HepG2 (cell line): Measurements from ENCODE around the gene TSSK2. TPM values are rescaled to one million over a fixed set of nuclear protein-coding genes. Genes with fewer than 3 reads are reported as not detected.

Source experiments
- CHD2 ChIP-seq: IDR thresholded peaks from 2 replicates; pipeline ENCODE4 v1.6.1; 2011; ENCODE audit warnings: low read depth, low read length, improper control_type of control experiment
- DNMT1 ChIP-seq: sonication (generic); formaldehyde crosslinking; IDR thresholded peaks from 2 replicates; pipeline ENCODE4 v1.5.1; 2020; ENCODE audit warnings: mild to moderate bottlenecking, missing genetic modification reagents
- GABPB1 ChIP-seq: IDR thresholded peaks from 2 replicates; pipeline ENCODE4 v1.6.1; 2016; ENCODE audit warnings: mild to moderate bottlenecking, missing genetic modification reagents, moderate library complexity, missing compliant biosample characterization
- MAZ ChIP-seq, 2 experiments: sonication (generic) in 1 of 2; formaldehyde crosslinking in 1 of 2; IDR thresholded peaks; 2 replicates each; pipeline versions ENCODE4 v1.5.0 to v1.6.1; 2012 to 2020; ENCODE audit warnings: low read depth in 2 of 2, mild to moderate bottlenecking in 2 of 2, borderline replicate concordance in 1 of 2, improper control_type of control experiment in 1 of 2, low read length in 1 of 2, missing genetic modification reagents in 1 of 2, moderate library complexity in 1 of 2
- MYNN ChIP-seq: sonication (generic); formaldehyde crosslinking; IDR thresholded peaks from 2 replicates; pipeline ENCODE4 v1.4.0; 2020; ENCODE audit warnings: mild to moderate bottlenecking, low read depth, missing genetic modification reagents
- RAD21 ChIP-seq: fragments of 450-650 bp; formaldehyde crosslinking; IDR thresholded peaks from 2 replicates; pipeline ENCODE4 v1.5.0; 2020; ENCODE audit warnings: mild to moderate bottlenecking
- SMARCE1 ChIP-seq: fragments of 450-650 bp; IDR thresholded peaks from 2 replicates; pipeline ENCODE4 v1.6.1; 2017; ENCODE audit warnings: borderline replicate concordance
- SMC3 ChIP-seq: IDR thresholded peaks from 2 replicates; pipeline ENCODE4 v1.6.1; 2011; ENCODE audit warnings: low read length, improper control_type of control experiment
- SSRP1 ChIP-seq: IDR thresholded peaks from 2 replicates; pipeline ENCODE4 v1.6.1; 2016; ENCODE audit warnings: control low read depth
- TBX3 ChIP-seq: fragments of 450-650 bp; IDR thresholded peaks from 2 replicates; pipeline ENCODE4 v1.6.1; 2017; ENCODE audit warnings: antibody characterized with exemption, mild to moderate bottlenecking, inconsistent platforms, borderline replicate concordance
- XRCC5 ChIP-seq: fragments of 200-400 bp; formaldehyde crosslinking; optimal IDR thresholded peaks from 2 replicates; pipeline ENCODE3; 2017; ENCODE audit warnings: mild to moderate bottlenecking, low read length
- ZFP36 ChIP-seq: fragments of 150-350 bp; IDR thresholded peaks from 2 replicates; pipeline ENCODE4 v1.6.1; 2018; ENCODE audit warnings: borderline replicate concordance, low read length, low read depth; ENCODE audit not compliant: partially characterized antibody
- ZNF101 ChIP-seq: sonication (generic); formaldehyde crosslinking; IDR thresholded peaks from 2 replicates; pipeline ENCODE4 v1.4.0; 2020; ENCODE audit warnings: mild to moderate bottlenecking, low read depth, missing genetic modification reagents, borderline replicate concordance
- ZNF136 ChIP-seq: sonication (generic); formaldehyde crosslinking; IDR thresholded peaks from 2 replicates; pipeline ENCODE4 v1.8.1; 2022; ENCODE audit warnings: low read depth, mild to moderate bottlenecking, moderate library complexity, missing genetic modification reagents
- ZNF225 ChIP-seq: sonication (generic); formaldehyde crosslinking; IDR thresholded peaks from 2 replicates; pipeline ENCODE4 v1.4.0; 2020; ENCODE audit warnings: mild to moderate bottlenecking, missing genetic modification reagents
- ZNF713 ChIP-seq: sonication (generic); formaldehyde crosslinking; IDR thresholded peaks from 2 replicates; pipeline ENCODE4 v1.4.0; 2020; ENCODE audit warnings: mild to moderate bottlenecking, missing genetic modification reagents
- ZNF777 ChIP-seq: sonication (generic); formaldehyde crosslinking; IDR thresholded peaks from 2 replicates; pipeline ENCODE4 v1.4.0; 2020; ENCODE audit warnings: missing genetic modification reagents
- polyA plus RNA-seq, 8 experiments: library from polyadenylated mRNA; depleted of rRNA in 3 of 8; stranded (reverse) in 7 of 8; unstranded in 1 of 8; fragments of >200 nt; fragmentation: Illumina TruSeq in 4 of 8; extraction: Trizol in 4 of 8; gene quantifications; 2 replicates each; pipeline versions ENCODE4 v1.2.1 to v1.2.3, GENCODE V29; 2011 to 2016; ENCODE audit warnings: low read depth in 4 of 8, missing spikeins in 1 of 8, mixed read lengths in 1 of 8; ENCODE audit not compliant: insufficient read depth in 1 of 8
- total RNA-seq, 5 experiments: library from RNA; depleted of rRNA; stranded (reverse); fragments of >200 nt; fragmentation: Illumina TruSeq; extraction: Trizol; gene quantifications; 2 replicates each; pipeline ENCODE4 v1.2.3, GENCODE V29; 2016; ENCODE audit warnings: low read depth in 1 of 5
- TF ChIP-seq, protein P1 (sequence below): IDR thresholded peaks from 2 replicates; pipeline ENCODE4 v1.6.1; 2016; ENCODE audit warnings: mild to moderate bottlenecking
- TF ChIP-seq, protein P2 (sequence below): sonication (generic); formaldehyde crosslinking; IDR thresholded peaks from 2 replicates; pipeline ENCODE4 v1.5.0; 2020; ENCODE audit warnings: mild to moderate bottlenecking, missing genetic modification reagents, moderate library complexity
- TF ChIP-seq, protein P3 (sequence below): IDR thresholded peaks from 2 replicates; pipeline ENCODE4 v1.6.1; 2016; ENCODE audit warnings: mild to moderate bottlenecking, missing biosample characterization, missing genetic modification reagents
- TF ChIP-seq, protein P4 (sequence below): sonication (generic); formaldehyde crosslinking; IDR thresholded peaks from 2 replicates; pipeline ENCODE4 v1.4.0; 2020; ENCODE audit warnings: mild to moderate bottlenecking, missing genetic modification reagents
- TF ChIP-seq, protein P5 (sequence below): sonication (generic); formaldehyde crosslinking; IDR thresholded peaks from 2 replicates; pipeline ENCODE4 v1.9.0; 2021; ENCODE audit warnings: missing genetic modification reagents, mild to moderate bottlenecking, borderline replicate concordance
- TF ChIP-seq, protein P6 (sequence below): sonication (generic); formaldehyde crosslinking; IDR thresholded peaks from 2 replicates; pipeline ENCODE4 v1.4.0; 2020; ENCODE audit warnings: missing genetic modification reagents

TSSK2 gene
- total and polyA plus RNA-seq, 2 of the 13 experiments (the other 11 are each of a cell fraction or from before 2014, with no cell fraction given), result not detected

DNA sequence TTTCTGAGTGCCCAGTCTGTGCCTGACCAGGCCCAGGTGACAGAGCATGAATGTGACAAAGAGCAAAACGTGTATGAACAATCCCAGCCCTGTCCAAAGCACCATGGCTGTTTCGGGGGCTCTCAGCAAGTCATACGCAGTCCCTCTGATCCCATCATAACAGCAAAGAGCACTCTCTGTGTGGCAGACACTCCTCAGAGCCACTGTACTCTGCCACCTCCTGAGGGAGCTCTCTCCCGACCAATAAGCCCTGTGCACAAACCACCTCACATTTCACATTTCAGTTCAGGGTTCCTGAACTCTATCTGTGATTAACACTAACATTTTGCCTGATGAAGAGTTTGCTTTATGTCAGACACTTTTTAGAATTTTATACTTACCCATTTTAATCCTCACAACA is 15.5 kb upstream of the TSSK2 start (continued):
- TF ChIP-seq SMARCE1 (no peak), ZFP36 (no peak), ZNF777 (CRISPR knock-in tag) (no peak), DNMT1 (CRISPR knock-in tag) (no peak), SMC3 (peak; percentile 11; the same call in 1 of the 2 replicates), ZNF101 (no peak), MAZ (IDR thresholded peaks at IDR 0.05; ENCODE audit: borderline replicate concordance, low read depth, low read length) (no peak), MAZ (CRISPR knock-in tag; IDR thresholded peaks at IDR 0.05; ENCODE audit: low read depth) (no peak), TBX3 (no peak), CHD2 (no peak), ZNF225 (CRISPR knock-in tag) (no peak), ZNF713 (CRISPR knock-in tag) (no peak), ZNF136 (CRISPR knock-in tag) (no peak), XRCC5 (peak; percentile 62), GABPB1 (CRISPR knock-in tag) (no peak), SSRP1 (CRISPR knock-in tag) (no peak), MYNN (no peak), RAD21 (CRISPR knock-in tag) (0 out of 2 replicates have a peak, but pooled peaks have one; percentile 18)
- TF ChIP-seq, protein P1, sequence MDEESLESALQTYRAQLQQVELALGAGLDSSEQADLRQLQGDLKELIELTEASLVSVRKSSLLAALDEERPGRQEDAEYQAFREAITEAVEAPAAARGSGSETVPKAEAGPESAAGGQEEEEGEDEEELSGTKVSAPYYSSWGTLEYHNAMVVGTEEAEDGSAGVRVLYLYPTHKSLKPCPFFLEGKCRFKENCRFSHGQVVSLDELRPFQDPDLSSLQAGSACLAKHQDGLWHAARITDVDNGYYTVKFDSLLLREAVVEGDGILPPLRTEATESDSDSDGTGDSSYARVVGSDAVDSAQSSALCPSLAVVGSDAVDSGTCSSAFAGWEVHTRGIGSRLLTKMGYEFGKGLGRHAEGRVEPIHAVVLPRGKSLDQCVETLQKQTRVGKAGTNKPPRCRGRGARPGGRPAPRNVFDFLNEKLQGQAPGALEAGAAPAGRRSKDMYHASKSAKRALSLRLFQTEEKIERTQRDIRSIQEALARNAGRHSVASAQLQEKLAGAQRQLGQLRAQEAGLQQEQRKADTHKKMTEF (CRISPR knock-in tag), result no peak
- TF ChIP-seq, protein P2, sequence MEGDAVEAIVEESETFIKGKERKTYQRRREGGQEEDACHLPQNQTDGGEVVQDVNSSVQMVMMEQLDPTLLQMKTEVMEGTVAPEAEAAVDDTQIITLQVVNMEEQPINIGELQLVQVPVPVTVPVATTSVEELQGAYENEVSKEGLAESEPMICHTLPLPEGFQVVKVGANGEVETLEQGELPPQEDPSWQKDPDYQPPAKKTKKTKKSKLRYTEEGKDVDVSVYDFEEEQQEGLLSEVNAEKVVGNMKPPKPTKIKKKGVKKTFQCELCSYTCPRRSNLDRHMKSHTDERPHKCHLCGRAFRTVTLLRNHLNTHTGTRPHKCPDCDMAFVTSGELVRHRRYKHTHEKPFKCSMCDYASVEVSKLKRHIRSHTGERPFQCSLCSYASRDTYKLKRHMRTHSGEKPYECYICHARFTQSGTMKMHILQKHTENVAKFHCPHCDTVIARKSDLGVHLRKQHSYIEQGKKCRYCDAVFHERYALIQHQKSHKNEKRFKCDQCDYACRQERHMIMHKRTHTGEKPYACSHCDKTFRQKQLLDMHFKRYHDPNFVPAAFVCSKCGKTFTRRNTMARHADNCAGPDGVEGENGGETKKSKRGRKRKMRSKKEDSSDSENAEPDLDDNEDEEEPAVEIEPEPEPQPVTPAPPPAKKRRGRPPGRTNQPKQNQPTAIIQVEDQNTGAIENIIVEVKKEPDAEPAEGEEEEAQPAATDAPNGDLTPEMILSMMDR, result peak; percentile 61
- TF ChIP-seq, protein P3, sequence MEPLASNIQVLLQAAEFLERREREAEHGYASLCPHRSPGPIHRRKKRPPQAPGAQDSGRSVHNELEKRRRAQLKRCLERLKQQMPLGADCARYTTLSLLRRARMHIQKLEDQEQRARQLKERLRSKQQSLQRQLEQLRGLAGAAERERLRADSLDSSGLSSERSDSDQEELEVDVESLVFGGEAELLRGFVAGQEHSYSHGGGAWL (CRISPR knock-in tag), result no peak
- TF ChIP-seq, protein P4, sequence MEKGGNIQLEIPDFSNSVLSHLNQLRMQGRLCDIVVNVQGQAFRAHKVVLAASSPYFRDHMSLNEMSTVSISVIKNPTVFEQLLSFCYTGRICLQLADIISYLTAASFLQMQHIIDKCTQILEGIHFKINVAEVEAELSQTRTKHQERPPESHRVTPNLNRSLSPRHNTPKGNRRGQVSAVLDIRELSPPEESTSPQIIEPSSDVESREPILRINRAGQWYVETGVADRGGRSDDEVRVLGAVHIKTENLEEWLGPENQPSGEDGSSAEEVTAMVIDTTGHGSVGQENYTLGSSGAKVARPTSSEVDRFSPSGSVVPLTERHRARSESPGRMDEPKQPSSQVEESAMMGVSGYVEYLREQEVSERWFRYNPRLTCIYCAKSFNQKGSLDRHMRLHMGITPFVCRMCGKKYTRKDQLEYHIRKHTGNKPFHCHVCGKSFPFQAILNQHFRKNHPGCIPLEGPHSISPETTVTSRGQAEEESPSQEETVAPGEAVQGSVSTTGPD (CRISPR knock-in tag), result no peak
- TF ChIP-seq, protein P5, sequence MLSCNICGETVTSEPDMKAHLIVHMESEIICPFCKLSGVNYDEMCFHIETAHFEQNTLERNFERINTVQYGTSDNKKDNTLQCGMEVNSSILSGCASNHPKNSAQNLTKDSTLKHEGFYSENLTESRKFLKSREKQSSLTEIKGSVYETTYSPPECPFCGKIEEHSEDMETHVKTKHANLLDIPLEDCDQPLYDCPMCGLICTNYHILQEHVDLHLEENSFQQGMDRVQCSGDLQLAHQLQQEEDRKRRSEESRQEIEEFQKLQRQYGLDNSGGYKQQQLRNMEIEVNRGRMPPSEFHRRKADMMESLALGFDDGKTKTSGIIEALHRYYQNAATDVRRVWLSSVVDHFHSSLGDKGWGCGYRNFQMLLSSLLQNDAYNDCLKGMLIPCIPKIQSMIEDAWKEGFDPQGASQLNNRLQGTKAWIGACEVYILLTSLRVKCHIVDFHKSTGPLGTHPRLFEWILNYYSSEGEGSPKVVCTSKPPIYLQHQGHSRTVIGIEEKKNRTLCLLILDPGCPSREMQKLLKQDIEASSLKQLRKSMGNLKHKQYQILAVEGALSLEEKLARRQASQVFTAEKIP, result no peak
- TF ChIP-seq, protein P6, sequence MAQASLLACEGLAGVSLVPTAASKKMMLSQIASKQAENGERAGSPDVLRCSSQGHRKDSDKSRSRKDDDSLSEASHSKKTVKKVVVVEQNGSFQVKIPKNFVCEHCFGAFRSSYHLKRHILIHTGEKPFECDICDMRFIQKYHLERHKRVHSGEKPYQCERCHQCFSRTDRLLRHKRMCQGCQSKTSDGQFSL (CRISPR knock-in tag), result no peak
